H9 (cell line): ENCODE results near the gene SPTA1. TPM values are rescaled to one million over a fixed set of nuclear protein-coding genes. Genes with fewer than 3 reads are reported as not detected.

Experiments used
- DNase-seq: peaks from one replicate; pipeline ENCODE4 v3.0.0-alpha.2; 2017
- H2AFZ ChIP-seq: one replicate; pipeline ENCODE4 v1.6.1; 2013; ENCODE audit warnings: mild to moderate bottlenecking, low read length, control low read depth, moderate library complexity
- H2AK5ac ChIP-seq: 2 replicates; pipeline ENCODE4 v1.6.1; 2013; ENCODE audit warnings: low read length, control low read depth, mixed read lengths; ENCODE audit not compliant: insufficient read length
- H2BK120ac ChIP-seq: one replicate; pipeline ENCODE4 v1.6.1; 2013; ENCODE audit warnings: low read depth, mild to moderate bottlenecking, low read length, control low read depth, inconsistent platforms; ENCODE audit not compliant: poor library complexity, severe bottlenecking
- H2BK12ac ChIP-seq: 2 replicates; pipeline ENCODE4 v1.6.1; 2013; ENCODE audit warnings: low read length, control low read depth, mixed read lengths, low read depth; ENCODE audit not compliant: insufficient read length
- H2BK15ac ChIP-seq: 2 replicates; pipeline ENCODE4 v1.6.1; 2013; ENCODE audit warnings: low read depth, low read length, control low read depth
- H2BK20ac ChIP-seq: one replicate; pipeline ENCODE4 v1.6.1; 2013; ENCODE audit warnings: low read depth, mild to moderate bottlenecking, low read length, control low read depth, inconsistent platforms; ENCODE audit not compliant: poor library complexity, severe bottlenecking
- H2BK5ac ChIP-seq: 2 replicates; pipeline ENCODE4 v1.6.1; 2013; ENCODE audit warnings: low read length, control low read depth, mixed read lengths; ENCODE audit not compliant: insufficient read length
- H3K14ac ChIP-seq: 2 replicates; pipeline ENCODE4 v1.6.1; 2013; ENCODE audit warnings: low read length, control low read depth; ENCODE audit not compliant: insufficient read depth
- H3K18ac ChIP-seq: 2 replicates; pipeline ENCODE4 v1.6.1; 2013; ENCODE audit warnings: low read depth, mild to moderate bottlenecking, mixed read lengths, low read length, control low read depth; ENCODE audit not compliant: insufficient read length
- H3K23ac ChIP-seq: 2 replicates; pipeline ENCODE4 v1.6.1; 2013; ENCODE audit warnings: low read length, control low read depth, mixed read lengths, low read depth; ENCODE audit not compliant: insufficient read length
- H3K23me2 ChIP-seq: 2 replicates; pipeline ENCODE4 v1.6.1; 2013; ENCODE audit warnings: low read depth, mild to moderate bottlenecking, mixed read lengths, low read length, control low read depth; ENCODE audit not compliant: insufficient read length, poor library complexity, severe bottlenecking
- H3K27ac ChIP-seq: 2 replicates; pipeline ENCODE4 v1.5.1; 2013; ENCODE audit warnings: low read length, control low read depth, mixed read lengths, low read depth; ENCODE audit not compliant: insufficient read length
- H3K27me3 ChIP-seq: 2 replicates; pipeline ENCODE4 v1.6.1; 2013; ENCODE audit warnings: low read length, control low read depth, inconsistent platforms; ENCODE audit not compliant: insufficient read depth
- H3K4ac ChIP-seq: 2 replicates; pipeline ENCODE4 v1.6.1; 2013; ENCODE audit warnings: low read depth, mild to moderate bottlenecking, control low read depth, inconsistent platforms, low read length, moderate library complexity
- H3K4me1 ChIP-seq: 2 replicates; pipeline ENCODE4 v1.6.1; 2013; ENCODE audit warnings: low read length, control low read depth, inconsistent platforms; ENCODE audit not compliant: insufficient read depth
- H3K4me2 ChIP-seq: 2 replicates; pipeline ENCODE4 v1.6.1; 2013; ENCODE audit warnings: low read length, control low read depth, mixed read lengths; ENCODE audit not compliant: insufficient read length, insufficient read depth
- H3K56ac ChIP-seq: 2 replicates; pipeline ENCODE4 v1.6.1; 2013; ENCODE audit warnings: low read depth, mild to moderate bottlenecking, mixed read lengths, low read length, control low read depth; ENCODE audit not compliant: insufficient read length
- H3K79me1 ChIP-seq: 2 replicates; pipeline ENCODE4 v1.6.1; 2013; ENCODE audit warnings: low read depth, mild to moderate bottlenecking, moderate library complexity, low read length, control low read depth, inconsistent platforms; ENCODE audit not compliant: insufficient read depth, poor library complexity, severe bottlenecking
- H3K79me2 ChIP-seq: 2 replicates; pipeline ENCODE4 v1.6.1; 2013; ENCODE audit warnings: low read length, control low read depth, inconsistent platforms; ENCODE audit not compliant: insufficient read depth
- H3K9ac ChIP-seq: 2 replicates; pipeline ENCODE4 v1.6.1; 2013; ENCODE audit warnings: low read length, control low read depth, mixed read lengths; ENCODE audit not compliant: insufficient read length; ENCODE audit errors: extremely low read depth
- H3K9me3 ChIP-seq: one replicate; pipeline ENCODE4 v1.6.1; 2013; ENCODE audit warnings: low read depth, low read length, inconsistent platforms; ENCODE audit not compliant: control insufficient read depth
- H3T11ph ChIP-seq: one replicate; pipeline ENCODE4 v1.6.1; 2013; ENCODE audit warnings: mild to moderate bottlenecking, low read length, control low read depth, inconsistent platforms
- H4K20me1 ChIP-seq: one replicate; pipeline ENCODE4 v1.6.1; 2013; ENCODE audit not compliant: control insufficient read depth, insufficient read length, insufficient read depth
- H4K5ac ChIP-seq: 2 replicates; pipeline ENCODE4 v1.6.1; 2013; ENCODE audit warnings: low read depth, mild to moderate bottlenecking, mixed read lengths, low read length, control low read depth; ENCODE audit not compliant: insufficient read length
- H4K8ac ChIP-seq: replicated peaks from 2 replicates; pipeline ENCODE4 v1.6.1; 2013; ENCODE audit warnings: low read length, control low read depth, mixed read lengths, low read depth; ENCODE audit not compliant: insufficient read length
- H4K91ac ChIP-seq: 2 replicates; pipeline ENCODE4 v1.6.1; 2013; ENCODE audit warnings: low read depth, mild to moderate bottlenecking, moderate library complexity, mixed read lengths, low read length, control low read depth; ENCODE audit not compliant: insufficient read length
- H3K27ac Mint-ChIP-seq, 3 experiments: 2 replicates in 2 of 3; 3 replicates in 1 of 3; pipeline ENCODE4 v1.8.0; 2020 to 2021; ENCODE audit warnings: mixed read lengths in 3 of 3, mild to moderate bottlenecking in 1 of 3, moderate library complexity in 1 of 3
- H3K27me3 Mint-ChIP-seq: 2 replicates; pipeline ENCODE4 v1.8.0; 2021; ENCODE audit warnings: low read depth, mild to moderate bottlenecking, moderate library complexity, mixed read lengths
- H3K36me3 Mint-ChIP-seq, 3 experiments: 2 replicates in 2 of 3; 3 replicates in 1 of 3; pipeline ENCODE4 v1.8.0; 2020 to 2021; ENCODE audit warnings: low read depth in 3 of 3, mixed read lengths in 3 of 3; ENCODE audit not compliant: insufficient read depth in 1 of 3
- H3K4me1 Mint-ChIP-seq, 2 experiments: 2 replicates each; pipeline ENCODE4 v1.8.0; 2020; ENCODE audit warnings: mixed read lengths in 2 of 2
- H3K4me3 Mint-ChIP-seq, 2 experiments: 2 replicates in 1 of 2; 3 replicates in 1 of 2; pipeline ENCODE4 v1.8.0; 2020 to 2021; ENCODE audit warnings: mild to moderate bottlenecking in 2 of 2, mixed read lengths in 2 of 2, moderate library complexity in 1 of 2
- H3K9me3 Mint-ChIP-seq, 2 experiments: 2 replicates in 1 of 2; 3 replicates in 1 of 2; pipeline ENCODE4 v1.8.0; 2020; ENCODE audit warnings: mild to moderate bottlenecking in 2 of 2, mixed read lengths in 2 of 2, moderate library complexity in 1 of 2
- CTCF ChIP-seq: fragments of 200-600 bp; sonication (generic); conservative IDR thresholded peaks from 3 replicates; pipeline ENCODE4 v1.8.0; 2021; ENCODE audit warnings: antibody characterized with exemption, mild to moderate bottlenecking
- WGBS: extraction: QIAGEN DNeasy Blood & Tissue Kit; methylation state at CpG from one replicate; pipeline ENCODE4 v1.1.7; 2013; ENCODE audit warnings: missing lambda C conversion rate, low lambda C conversion rate, mixed read lengths; ENCODE audit not compliant: insufficient read length; ENCODE audit errors: extremely low coverage; 5-methylcytosine and 5-hydroxymethylcytosine counted together
- total RNA-seq: library from RNA; stranded (reverse); gene quantifications from 2 replicates; pipeline ENCODE4 v1.2.1, GENCODE V29; 2021

The SPTA1 gene
- total RNA-seq, 1 experiment from 2014 or later: not detected

- Histone ChIP-seq H3K9me3 (no peaks in the 10 kb centered on the region), H3K4ac (no peak within 1 kb of the TSS), H4K8ac (no peak within 1 kb of the TSS), H3K18ac (no peak within 1 kb of the TSS), H2BK15ac (no peak within 1 kb of the TSS), H3K4me1 (no peaks in the 10 kb centered on the region), H2AK5ac (no peak within 1 kb of the TSS), H3K27ac (no peak within 1 kb of the TSS), H3K23ac (no peak within 1 kb of the TSS), H4K20me1 (no peaks in the 10 kb centered on the region), H3K4me2 (no peak within 1 kb of the TSS), H2BK5ac (no peak within 1 kb of the TSS), H2BK120ac (no peak within 1 kb of the TSS), H3K27me3 (no peaks in the 10 kb centered on the region), H2BK20ac (no peak within 1 kb of the TSS), H3K79me2 (no peaks in the 10 kb centered on the region), H2BK12ac (no peak within 1 kb of the TSS), H3K79me1 (no peaks in the 10 kb centered on the region), H3K56ac (no peak within 1 kb of the TSS), H4K91ac (no peak within 1 kb of the TSS), H3K23me2 (no peaks in the 10 kb centered on the region), H3T11ph (no peak within 1 kb of the TSS), H2AFZ (no peak within 1 kb of the TSS), H4K5ac (no peak within 1 kb of the TSS), H3K14ac (no peak within 1 kb of the TSS), H3K9ac (no peak within 1 kb of the TSS)
- no peak for DNase-seq
- Mint-ChIP-seq H3K36me3 (no peaks in the 10 kb centered on the region), H3K4me1 (no peaks in the 10 kb centered on the region), H3K4me3 (no peak within 1 kb of the TSS), H3K9me3 (no peaks in the 10 kb centered on the region), H3K27me3 (no peaks in the 10 kb centered on the region; the same call in 1 of the 2 replicates), H3K27ac (no peak within 1 kb of the TSS)
- no peak for TF ChIP-seq CTCF
- no CpG with 5 or more reads among the region's 2 CpGs for WGBS
Observed at GRCh38 chr1:158720620-158721019, 34.1 kb upstream of the SPTA1 start, which contains the start of gene OR6K3. OR6K3 (minus strand) TSS chr1:158720720; CDS start chr1:158718115, 2,605 bp downstream.
